ENCODE data around the gene NECTIN4. TPM values are rescaled to one million over a fixed set of nuclear protein-coding genes. Genes with fewer than 3 reads are reported as not detected.

The NECTIN4 gene
- polyA plus RNA-seq, 1 of the 3 experiments (the other 2 are of a cell fraction) = 0.59 TPM

GRCh38 chr1:161048949-161049722, 40.2 kb downstream of the NECTIN4 start:
- peaks cover 10% of the 10 kb centered on the region for H3K79me2 ChIP-seq (ENCODE audit: insufficient read depth)
- no peak for DNase-seq
- no peaks in the 10 kb centered on the region for H3K36me3 ChIP-seq (replicated peaks in 1 of 2; ENCODE audit: control insufficient read depth in 1 of 2, insufficient read depth in 2 of 2, low read length in 1 of 2)
- peaks cover 0 to 7% of the 10 kb centered on the region in 2 experiments; a peak in 2 of 4 replicates for H3K4me1 ChIP-seq (ENCODE audit: control insufficient read depth in 1 of 2, insufficient read depth in 2 of 2, low read depth in 1 of 2, low read length in 1 of 2)
- peaks cover 5% of the 10 kb centered on the region for H3F3A ChIP-seq (replicated peaks; ENCODE audit: insufficient read depth)
- no peaks in the 10 kb centered on the region for H3K9me2 ChIP-seq
- no peak overlapping the region for H3K4me2 ChIP-seq
- no peak overlapping the region for H3K4me3 ChIP-seq (ENCODE audit: low read depth in 2 of 2, low read length in 1 of 2)
- H4K20me1 ChIP-seq (ENCODE audit: insufficient read depth) = no peaks in the 10 kb centered on the region
- TF ChIP-seq POLR2AphosphoS5 (IDR thresholded peaks at IDR 0.05; ENCODE audit: low read depth, low read length) (no peak), RCOR1 (IDR thresholded peaks at IDR 0.05; ENCODE audit: low read length) (no peak), NFIC (IDR thresholded peaks at IDR 0.05; ENCODE audit: borderline replicate concordance) (no peak), TEAD4 (IDR thresholded peaks at IDR 0.05; ENCODE audit: borderline replicate concordance, insufficient read depth) (no peak), NRF1 (IDR thresholded peaks at IDR 0.05; ENCODE audit: low read depth, low read length) (no peak), GABPA (IDR thresholded peaks at IDR 0.05; ENCODE audit: low read depth) (no peak), GATA2 (CRISPR knock-in tag; IDR thresholded peaks at IDR 0.05) (no peak), RAD21 (IDR thresholded peaks at IDR 0.05; ENCODE audit: low read length) (no peak)
- H2AFZ ChIP-seq (ENCODE audit: low read depth) = no peak overlapping the region
- CTCF ChIA-PET = no interaction called here
- H3K27ac ChIP-seq (ENCODE audit: low read depth in 2 of 2, low read length in 1 of 2) = no peak overlapping the region
- no peaks in the 10 kb centered on the region for H3K9me3 ChIP-seq
- 77% methylated on average over 4 of the region's 5 CpGs for WGBS (ENCODE audit: low lambda C conversion rate)
- POLR2A ChIA-PET = no interaction called here
- H3K9ac ChIP-seq = no peak overlapping the region
- no peaks in the 10 kb centered on the region for H3K27me3 ChIP-seq (ENCODE audit: insufficient read depth)

- CTCF ChIA-PET = interaction anchor here (1.0 to 3.2 kb wide), 3 partner anchors 9 to 49 kb away, joined by 3 to 26 read pairs (median 6); partner anchors contain the start of gene TSTD1
- POLR2A ChIA-PET = interaction anchor here (0.8 to 3.2 kb wide), 2 partner anchors 15 to 70 kb away, joined by 3 to 12 read pairs; partner anchors contain the start of genes NIT1 and PFDN2
- H3K36me3 ChIP-seq (replicated peaks in 1 of 2; ENCODE audit: control insufficient read depth in 1 of 2, insufficient read depth in 2 of 2, low read length in 1 of 2) = peaks cover 3 to 5% of the 10 kb centered on the region in 2 experiments
- H3K9ac ChIP-seq = no peak overlapping the region
- H3F3A ChIP-seq (replicated peaks; ENCODE audit: insufficient read depth) = peaks cover 5% of the 10 kb centered on the region
- H3K9me2 ChIP-seq = no peaks in the 10 kb centered on the region
- H3K9me3 ChIP-seq = no peaks in the 10 kb centered on the region
- no peak overlapping the region for H3K4me2 ChIP-seq
- 89% methylated on average over 7 of the region's 18 CpGs for WGBS (ENCODE audit: low lambda C conversion rate)
- no peak for DNase-seq
- no peak overlapping the region for H3K27ac ChIP-seq (ENCODE audit: low read depth in 2 of 2, low read length in 1 of 2)
- peaks cover 22% of the 10 kb centered on the region for H3K79me2 ChIP-seq (ENCODE audit: insufficient read depth)
- peaks cover 0 to 7% of the 10 kb centered on the region in 2 experiments; a peak in 2 of 4 replicates for H3K4me1 ChIP-seq (ENCODE audit: control insufficient read depth in 1 of 2, insufficient read depth in 2 of 2, low read depth in 1 of 2, low read length in 1 of 2)
- H3K4me3 ChIP-seq (ENCODE audit: low read depth in 2 of 2, low read length in 1 of 2) = no peak overlapping the region
- no peaks in the 10 kb centered on the region for H4K20me1 ChIP-seq (ENCODE audit: insufficient read depth)
- H2AFZ ChIP-seq (ENCODE audit: low read depth) = no peak overlapping the region
- H3K27me3 ChIP-seq (ENCODE audit: insufficient read depth) = no peaks in the 10 kb centered on the region
- no peak for TF ChIP-seq FOXM1 (IDR thresholded peaks at IDR 0.05; ENCODE audit: low read depth)
- TF ChIP-seq NFIC (IDR thresholded peaks at IDR 0.05; ENCODE audit: borderline replicate concordance) = no peak
- TF ChIP-seq ZBTB33 (IDR thresholded peaks at IDR 0.05; ENCODE audit: borderline replicate concordance, low read depth) = no peak
- no peak for TF ChIP-seq RXRA (IDR thresholded peaks at IDR 0.05; ENCODE audit: borderline replicate concordance, low read depth)
- TF ChIP-seq EZH2phosphoT487 (IDR thresholded peaks at IDR 0.05; ENCODE audit: borderline replicate concordance, low read depth) = no peak
- TF ChIP-seq PBX3 (IDR thresholded peaks at IDR 0.05) = no peak
- no peak for TF ChIP-seq FOSL2 (IDR thresholded peaks at IDR 0.05; ENCODE audit: borderline replicate concordance, low read depth)
- no peak for TF ChIP-seq YY1 (IDR thresholded peaks at IDR 0.05; ENCODE audit: low read depth)
- TF ChIP-seq RCOR1 (IDR thresholded peaks at IDR 0.05; ENCODE audit: low read length) = no peak
- TF ChIP-seq TCF12 (IDR thresholded peaks at IDR 0.05) = no peak
- no peak for TF ChIP-seq USF2 (IDR thresholded peaks at IDR 0.05; ENCODE audit: borderline replicate concordance, low read depth, low read length)
- TF ChIP-seq MAX (IDR thresholded peaks at IDR 0.05; ENCODE audit: low read depth) = no peak
Measured at GRCh38 chr1:161047436-161048420, 41.6 kb downstream of the NECTIN4 start.

All from SK-N-SH (cell line).